GM18867 (cell line): Measurements from ENCODE around the gene UHRF1.
"Not testable (repeated sequence)": the region's sequence is repeated elsewhere in the genome, so short reads cannot be mapped to it uniquely, and the experiment has no call there.

Experiments
- ATAC-seq: cut with Tn5 transposase; IDR thresholded peaks from one replicate; pipeline ENCODE4 v1.9.1; 2021; ENCODE audit warnings: mild to moderate bottlenecking, moderate library complexity; ENCODE audit not compliant: unreplicated experiment

The UHRF1 gene

DNA sequence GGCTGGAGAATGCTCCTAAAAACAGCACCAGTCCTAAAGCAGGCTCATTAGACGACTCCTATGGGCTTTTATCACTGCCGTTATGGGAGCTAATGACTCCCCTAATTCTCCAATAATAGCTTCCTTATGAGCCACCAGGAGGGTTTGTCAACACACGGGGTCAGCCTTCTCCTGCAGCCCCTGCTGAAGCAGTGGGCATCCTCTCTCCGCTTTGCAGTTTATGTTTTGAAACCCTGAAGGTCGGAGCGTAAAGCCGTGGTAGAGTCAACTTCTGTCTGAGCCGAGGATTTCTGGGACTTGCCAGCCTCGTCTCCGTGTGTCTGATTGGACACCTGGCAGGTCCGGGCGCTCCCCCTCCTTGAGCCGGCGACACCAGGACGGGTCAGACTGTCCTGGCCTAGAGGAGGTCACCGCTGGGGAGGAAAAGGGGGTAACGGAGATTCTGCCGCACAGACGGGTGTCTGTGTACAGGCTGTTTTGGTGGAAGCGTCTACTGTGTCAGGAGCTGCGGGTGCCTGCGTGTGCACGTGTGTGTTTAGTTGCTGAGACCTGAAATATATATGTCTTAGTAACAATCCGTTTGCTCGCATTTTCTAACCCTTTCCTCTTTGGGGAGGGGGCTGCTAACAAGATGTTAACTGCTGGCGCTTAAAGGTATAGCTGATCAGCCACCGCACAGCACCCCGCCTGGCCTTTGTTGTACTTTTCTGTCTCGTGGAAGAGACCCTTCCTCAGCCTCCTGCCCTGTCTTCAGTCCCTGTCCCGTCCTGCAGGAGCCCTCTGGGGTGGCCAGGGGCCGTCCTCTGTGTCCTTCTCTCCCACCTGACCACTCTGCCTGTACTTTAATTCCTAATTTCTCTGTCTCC, 61.5 kb downstream of the UHRF1 start:
- ATAC-seq = no peak

DNA sequence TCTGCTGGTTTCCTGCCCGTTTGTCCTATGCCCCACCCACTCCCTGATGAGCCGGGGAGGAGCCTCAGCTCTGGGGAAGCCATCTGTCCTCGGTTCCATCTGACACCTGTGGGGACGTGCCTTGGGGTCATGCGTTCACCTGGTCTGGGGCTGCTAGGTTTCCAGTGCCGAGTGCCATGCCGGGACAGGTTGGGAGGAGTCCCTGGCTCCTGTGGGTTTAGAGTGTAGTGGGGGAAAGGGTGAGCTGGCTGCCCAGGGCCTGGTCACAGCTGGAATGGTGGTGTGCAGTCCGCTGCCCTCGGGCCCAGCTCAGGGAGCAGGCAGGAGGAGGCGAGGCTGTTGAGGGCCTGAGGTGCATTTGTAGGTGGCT, 62.1 kb downstream of the UHRF1 start:
- no peak for ATAC-seq

DNA sequence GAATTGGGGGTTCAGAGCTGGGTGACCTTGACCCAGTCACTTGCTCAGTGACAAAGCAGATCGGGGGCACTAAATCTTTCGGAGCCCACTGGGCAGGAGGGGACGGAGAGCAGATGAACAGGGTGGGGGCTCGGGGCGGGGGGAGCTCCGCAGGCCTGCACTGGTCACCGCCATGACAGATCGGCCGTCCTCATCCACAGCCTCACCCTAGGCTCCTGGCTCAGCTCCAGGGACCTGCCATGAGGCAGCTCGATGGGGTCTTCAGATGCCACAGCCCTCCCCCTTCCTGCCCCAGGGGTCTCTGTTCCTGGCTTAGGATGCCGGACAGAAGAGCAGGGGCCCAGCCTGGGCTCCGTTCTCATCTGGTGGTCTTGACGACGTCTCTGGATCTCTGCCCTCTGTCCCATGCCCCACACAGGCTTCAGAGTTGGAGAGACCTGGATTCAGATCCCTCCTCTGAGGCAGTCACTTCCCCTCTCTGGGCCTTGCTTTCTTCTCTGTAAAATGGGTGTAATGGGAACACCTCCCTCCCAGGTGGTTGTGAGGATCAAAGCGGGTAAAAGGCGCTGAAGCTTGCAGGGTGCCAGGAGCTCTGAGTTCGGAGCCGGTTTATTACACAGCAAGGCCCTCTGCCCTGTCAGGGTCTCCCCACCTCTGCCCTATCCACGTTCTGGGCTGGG, 62.7 kb downstream of the UHRF1 start:
- no peak for ATAC-seq

DNA sequence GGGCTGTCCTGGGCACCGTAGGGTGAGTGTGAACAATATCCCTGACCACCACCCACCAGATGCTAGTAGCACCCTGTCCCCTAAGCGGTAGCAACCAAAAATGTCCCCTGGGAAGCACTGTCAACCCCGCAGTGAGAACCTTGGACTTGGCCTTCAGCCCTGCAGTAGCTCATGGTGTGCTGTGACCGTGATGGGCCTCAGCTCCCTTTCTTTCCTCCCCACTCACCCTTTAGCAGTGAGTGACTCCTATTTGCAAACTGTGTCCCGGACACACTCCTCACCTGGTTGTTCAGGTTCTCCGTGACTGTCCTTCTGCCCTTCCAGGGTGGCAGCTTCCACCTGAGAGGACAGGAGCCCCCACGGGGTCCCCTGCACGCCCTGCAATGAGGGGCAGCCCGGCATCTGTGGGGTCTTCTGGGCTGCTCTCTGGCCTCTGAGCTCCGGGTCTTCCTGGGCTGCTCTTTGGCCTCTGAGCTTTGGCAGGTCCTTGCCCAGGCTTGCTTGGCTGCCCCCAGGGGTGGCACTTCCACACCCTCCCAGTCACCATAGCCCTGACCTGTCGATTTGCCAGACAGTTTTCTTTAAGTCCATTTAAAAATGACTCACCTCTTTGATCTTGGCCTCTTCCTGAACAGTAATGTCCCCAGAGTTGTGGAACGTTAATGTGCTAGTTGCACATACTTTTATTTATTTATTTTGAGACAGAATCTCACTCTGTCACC, 63.4 kb downstream of the UHRF1 start:
- no peak for ATAC-seq

DNA sequence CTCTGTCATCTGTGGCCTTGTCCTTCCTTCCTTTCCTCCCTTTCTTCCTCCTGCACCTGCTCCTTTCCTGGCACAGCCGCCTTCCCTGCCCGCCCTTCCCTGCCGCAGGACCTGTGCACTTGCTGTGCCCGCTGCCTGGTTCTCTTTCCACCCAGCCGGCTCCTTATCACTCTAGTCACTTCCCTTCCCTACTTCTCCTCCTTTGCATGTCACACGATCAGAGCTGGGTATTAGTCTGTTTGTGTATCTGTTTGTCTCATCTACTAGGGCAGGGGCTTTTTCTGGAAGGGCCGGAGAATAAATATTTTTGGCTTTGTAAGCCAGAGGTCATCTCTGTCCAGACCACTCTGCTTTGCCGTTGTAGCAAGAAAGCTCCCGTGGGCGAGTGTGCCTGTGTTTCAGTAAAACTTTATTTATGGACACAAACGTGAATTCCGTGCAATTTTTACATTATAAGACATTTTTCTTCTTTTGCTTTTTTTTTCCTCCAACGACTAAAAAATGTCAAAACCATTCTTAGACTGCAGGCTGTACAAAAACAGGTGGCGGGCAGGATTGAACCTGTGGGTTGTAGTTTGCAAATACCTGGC, 65.7 kb downstream of the UHRF1 start:
- ATAC-seq = no peak

DNA sequence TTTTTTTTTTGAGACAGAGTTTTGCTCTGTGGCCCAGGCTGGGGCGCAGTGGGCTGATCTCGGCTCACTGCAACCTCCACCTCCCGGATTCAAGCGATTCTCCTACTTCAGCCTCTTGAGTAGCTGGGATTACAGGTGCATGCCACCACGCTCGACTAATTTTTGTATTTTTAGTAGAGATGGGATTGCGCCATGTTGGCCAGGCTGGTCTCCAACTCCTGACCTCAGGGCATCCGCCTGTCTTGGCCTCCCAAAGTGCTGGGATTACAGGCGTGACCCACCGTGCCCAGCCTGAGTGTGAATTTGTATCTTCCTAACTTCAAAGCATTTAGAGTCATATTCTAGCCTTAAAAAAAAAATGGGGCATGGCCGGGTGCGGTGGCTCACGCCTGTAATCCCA, 66.3 kb downstream of the UHRF1 start:
- ATAC-seq = not testable (repeated sequence)

DNA sequence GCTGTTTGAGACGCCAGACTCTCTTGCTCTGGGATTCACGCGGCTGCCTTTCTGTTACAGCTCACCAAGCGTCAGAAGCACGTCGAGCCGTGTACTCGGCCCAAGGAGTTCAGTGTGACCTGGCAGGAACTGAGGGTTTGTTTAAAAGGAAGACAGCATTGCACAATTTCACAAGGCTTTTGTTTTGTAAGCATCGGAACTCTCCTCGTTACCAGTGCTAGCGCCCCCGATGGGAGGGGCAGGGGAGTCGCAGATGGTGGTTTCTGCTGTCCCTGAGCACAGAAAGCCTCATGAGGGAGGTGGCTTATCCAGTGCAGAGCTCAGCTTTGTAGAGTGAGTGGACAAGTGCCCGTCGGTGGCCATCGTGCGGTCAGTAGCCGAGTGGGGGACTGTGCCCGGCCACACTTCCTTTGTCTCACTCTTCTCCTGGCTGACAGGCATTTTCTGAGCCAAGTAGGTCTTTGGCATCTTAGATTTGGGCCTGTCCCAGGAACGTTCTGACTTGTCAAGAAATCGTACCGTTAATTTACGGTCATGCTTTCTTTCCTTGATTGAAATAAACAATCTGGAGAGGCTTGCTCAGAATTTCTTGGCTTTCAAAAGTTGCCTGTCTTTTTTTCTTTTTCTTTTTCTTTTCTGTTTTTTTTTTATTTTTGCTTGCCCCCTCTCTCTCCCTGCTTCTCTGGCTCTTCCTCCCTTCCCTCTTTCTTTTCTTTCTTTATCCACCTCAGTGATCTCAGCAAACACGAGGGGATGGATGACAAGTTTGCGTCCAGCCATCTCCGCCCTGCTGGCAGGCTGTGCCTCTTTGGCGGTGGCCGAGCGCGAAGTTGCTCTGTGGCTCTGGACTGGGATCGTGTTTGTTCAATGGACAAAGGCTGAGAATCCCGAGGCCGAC, 67.3 kb downstream of the UHRF1 start:
- ATAC-seq = no peak

DNA sequence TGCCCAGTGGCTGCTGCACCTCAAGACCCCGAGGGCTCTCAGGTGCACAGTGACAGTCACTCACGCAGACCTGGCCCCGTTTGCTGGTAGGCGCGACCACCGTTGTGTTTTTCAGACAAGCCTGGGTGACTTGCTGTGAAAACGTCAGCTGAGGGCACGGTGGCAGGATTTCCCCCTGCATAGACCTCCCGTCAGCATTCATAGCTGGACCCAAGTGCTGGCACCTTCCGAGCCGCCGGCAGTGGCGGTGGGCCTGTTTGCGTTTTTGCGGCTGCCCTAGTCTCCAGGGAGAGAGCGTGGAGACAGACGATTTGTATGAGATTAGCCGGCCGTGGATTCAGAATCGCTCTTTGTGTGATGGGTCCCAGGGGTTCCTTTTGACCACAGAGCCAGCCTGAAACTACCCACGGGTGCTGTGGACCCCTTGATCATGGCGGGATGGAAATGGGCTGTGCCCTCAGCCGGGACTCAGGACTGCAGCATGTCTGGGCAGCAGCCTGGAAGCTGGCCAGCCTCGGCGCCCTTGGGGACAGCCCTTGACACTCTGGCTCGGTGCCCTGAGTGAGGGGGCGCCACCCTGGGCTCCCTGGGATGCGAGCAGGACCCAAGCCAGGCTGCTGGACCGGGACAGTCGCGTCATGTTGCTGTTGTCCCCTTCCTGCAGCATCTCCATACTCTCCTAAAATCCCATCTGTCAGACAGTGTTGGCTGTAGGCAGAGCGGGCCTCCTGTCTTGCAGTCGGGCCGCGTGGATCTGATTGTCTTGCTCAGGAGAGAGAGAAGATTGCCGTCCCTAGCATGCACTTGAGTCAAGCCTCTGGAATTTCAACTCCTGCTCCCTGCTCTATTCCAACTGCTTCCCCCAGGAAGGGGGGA, 68.2 kb downstream of the UHRF1 start:
- no peak for ATAC-seq

DNA sequence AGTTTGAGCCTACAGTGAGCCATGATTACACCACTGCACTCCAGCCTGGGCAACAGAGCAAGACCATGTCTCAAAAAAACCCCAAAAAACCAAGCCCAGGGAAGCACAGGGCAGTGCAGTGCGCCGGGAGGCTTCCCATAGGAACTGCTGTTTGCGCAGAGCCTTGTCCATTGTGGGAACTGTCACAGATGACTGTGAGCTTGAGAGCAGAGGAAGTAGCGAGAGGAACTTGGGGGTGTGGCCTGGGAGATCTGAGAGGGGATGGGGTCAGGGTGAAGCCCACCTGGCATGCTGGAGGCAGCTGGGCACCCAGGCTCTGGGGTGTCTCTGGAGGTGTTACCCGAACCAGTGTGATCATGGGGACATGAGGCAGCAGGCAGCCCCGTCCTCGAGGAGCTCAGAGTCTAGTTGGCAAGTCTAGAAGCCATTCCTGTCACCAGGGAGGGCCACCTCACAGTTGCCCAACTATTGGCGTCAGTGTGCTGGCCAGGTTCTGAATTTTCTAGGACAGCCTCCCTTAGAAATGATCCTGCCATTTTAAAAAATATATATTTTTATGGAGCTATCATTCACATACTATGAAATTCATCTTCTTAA, 70.0 kb downstream of the UHRF1 start:
- ATAC-seq = no peak

DNA sequence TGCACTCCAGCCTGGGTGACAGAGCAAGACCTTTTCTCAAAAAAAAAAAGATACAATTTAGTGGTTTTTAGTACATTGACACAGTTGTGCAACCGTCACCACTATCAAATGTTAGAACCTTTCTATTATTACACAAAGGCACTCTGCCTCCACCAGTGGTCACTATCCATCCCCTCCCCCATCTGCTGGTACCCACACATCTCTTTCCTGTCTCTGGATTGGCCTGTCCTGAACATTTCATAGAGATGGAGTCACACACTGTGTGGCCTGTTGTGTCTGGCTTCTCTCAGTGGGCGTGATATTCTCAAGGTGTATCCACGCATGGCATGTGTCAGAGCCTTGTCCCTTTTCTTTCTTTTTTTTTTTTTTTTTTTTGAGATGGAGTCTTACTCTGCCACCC, 70.8 kb downstream of the UHRF1 start:
- no peak for ATAC-seq

DNA sequence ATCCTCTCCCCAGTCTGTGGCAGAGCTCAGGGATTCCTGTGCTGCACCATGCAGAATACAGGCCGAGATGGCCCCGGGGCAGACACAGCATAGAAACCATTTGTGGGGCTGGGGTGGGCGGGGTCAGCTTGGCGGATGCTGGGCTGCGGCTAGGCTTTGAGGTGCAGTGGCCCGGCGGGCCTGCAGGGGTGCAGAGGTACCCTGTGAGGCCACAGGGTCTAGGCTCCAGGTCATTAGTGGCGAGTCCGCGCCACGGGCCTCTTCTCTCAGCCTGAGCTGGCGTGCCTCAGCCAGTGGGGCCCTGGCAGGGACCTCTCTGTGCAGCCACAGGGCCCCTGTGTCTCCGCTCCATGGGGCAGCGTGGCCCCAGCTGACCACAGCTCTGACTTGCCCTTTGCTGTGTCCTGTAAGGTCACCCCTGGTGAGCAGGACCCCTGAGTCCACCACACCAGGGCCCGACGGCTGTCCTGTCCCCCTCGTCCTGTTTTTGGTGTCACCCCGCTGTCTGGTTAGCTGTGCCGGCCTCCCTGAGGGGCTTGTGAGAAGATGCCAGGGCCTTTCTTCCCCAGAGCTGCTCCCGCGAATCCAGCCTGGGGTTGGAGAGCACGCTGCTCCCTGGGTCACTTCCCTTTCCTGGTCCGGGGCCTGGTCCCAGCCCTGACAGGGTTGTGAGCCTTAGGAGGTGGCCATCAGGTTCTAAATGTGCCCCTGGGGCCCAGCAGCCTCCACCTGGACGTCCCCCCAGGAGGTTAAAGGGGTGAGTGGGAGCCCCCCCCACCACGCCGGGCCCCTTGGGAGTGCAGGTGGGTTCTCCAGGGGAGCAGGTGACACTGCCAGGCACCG, 71.8 kb downstream of the UHRF1 start:
- ATAC-seq = no peak

DNA sequence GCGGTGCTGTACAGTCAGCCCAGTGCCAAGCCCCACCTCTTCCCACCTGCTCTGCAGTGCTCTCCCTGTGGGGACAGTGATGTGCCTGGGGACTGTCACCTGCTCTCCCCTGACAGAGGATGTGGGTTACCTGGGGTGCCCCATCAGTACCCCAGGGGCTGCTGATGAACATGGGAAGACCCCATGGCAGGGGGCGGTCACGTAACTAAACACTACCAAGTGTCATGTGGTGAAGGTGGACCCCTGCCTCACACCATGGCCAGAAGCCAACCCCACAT, 72.3 kb downstream of the UHRF1 start:
- ATAC-seq = no peak

DNA sequence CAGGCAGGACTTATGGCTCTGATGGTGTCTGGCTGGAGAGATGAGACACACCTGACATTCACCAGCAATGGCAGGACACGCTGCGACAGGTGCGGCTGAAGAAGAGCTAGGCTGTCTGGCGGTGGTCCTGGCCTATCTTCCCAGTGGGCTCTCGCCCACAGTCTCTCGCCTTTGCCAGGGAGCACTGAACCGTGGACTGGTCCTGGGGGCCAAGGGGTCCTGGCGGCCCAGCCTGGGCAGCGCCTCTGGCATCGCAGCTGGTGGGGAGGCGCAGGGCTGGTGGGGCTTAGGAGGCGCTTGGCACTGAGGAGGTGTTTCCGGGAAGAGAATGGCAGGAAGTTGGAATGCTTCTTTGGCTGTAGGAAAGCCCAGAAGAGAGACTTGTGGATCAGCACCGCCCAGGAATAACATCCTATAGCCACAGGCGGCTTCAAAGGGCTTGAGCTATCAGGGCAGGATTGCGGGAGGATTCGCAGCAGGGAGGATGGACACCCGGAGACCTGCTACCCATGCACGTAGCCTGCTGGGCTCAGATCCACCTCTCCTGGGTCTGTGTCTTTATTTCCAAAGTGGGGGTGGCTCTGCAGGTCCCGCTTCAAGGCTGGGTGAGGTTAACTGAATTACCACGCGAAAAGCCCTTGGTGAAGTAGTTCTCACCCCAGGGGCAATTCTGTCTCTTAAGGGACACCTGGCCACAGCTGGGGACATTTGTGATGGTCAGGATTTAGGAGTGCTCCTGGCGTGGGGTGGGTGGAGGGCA, 74.2 kb downstream of the UHRF1 start:
- ATAC-seq = no peak

DNA sequence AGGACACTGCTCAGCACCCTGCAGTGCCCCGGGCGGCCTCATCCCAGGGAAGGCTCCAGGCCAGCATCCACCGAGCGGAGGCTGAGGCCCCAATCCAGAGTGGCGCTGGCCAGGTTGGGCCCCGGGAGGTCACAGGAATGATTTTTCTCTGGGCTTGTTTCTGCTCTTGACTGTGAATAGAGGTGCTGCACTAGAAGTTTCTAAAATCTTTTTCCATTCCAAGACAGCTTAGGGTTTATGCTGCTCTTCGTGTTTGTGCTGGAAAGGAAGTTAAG, 74.7 kb downstream of the UHRF1 start:
- ATAC-seq = no peak

DNA sequence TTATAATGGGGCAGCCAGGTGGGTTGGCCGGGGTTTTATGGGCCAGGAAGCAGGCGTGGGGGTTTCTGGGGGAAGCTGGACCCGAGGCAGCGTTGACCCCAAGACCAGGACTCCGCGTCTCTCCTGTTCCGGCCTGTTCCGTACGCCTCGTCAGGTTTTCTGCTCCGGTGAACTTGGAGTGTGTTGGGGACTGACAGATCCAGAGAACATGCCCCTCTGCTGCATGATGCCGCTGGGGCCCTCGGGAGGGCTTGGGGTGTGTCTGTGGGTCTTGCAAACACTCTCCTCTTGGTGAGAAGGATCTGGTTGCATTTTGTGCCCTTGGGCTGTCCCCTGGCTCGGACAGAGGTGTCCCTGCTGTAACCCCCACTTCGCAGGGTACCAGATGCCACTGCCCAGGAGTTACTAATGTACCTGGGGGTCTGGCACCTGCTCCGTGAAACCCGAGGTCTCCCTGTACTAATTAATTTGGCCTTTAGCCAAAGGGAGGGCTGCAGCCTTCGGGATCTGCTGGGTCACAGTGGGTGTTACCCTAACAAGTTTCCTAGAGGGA, 75.2 kb downstream of the UHRF1 start:
- no peak for ATAC-seq

DNA sequence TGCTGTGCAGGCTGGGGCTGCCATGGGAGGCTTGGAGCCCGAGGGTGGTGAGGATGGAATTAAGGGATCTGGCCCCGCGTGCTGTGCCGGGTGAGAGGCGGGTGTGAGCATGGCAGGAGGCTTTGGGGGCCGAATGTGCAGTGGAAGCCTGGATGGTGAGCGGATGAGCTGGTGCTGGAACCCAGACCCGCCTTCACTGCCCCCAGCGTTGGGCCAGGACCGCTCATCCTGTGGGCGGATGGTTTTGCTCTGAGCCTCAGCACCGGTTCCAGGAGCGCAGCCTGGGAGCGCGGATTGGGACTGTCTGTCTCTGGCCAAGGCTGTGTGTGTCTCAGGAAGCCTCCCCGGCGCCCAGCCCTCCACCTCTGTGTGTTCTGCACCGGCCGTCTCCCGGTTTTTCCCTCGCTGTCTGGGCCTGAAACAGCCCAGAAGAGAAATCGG, 76.3 kb downstream of the UHRF1 start:
- ATAC-seq = no peak

DNA sequence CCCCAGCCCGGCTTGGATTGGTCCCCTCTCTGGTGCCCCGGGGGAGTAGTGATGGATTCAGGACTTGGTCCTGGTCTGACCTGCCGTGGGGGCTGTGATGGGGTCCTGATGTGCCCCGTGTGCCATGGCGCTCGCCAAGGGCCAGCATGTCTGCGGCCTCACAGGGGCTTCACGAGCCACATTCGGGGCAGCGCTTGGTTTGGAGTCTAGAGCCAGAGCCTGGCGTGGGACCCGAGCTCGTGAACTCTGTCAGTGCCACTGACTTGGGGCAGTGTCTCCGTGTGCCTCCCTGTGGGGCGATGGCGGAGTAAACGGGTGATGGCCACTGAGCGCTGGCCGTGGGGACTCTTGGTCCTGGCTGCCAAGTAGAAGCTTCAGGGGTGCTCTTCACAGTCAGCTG, 76.8 kb downstream of the UHRF1 start:
- no peak for ATAC-seq

DNA sequence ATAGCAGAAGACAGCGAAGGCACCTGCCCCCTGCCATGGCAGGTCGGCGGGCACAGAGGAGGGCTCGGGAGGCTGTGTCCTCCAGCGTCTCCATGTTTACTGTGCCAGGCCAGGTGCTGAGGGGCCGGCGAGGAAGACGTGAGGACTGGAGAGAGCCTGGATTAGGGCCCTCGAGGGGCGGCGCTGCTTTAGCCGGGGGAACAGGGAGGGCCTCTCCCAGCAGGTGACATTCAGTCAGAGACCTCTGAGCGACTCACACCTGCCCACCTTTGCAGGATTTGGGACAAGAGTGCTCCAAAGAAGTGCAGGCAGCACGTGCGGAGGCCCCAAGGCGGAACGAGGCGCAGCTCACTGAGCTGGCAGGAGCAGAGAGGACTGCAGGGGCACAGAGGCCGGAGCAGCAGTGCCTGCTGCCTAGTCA, 77.2 kb downstream of the UHRF1 start:
- no peak for ATAC-seq
